Suppressor macrophage treated with lipopolysaccharide for 4 hours (primary cell): ENCODE measurements around the gene CEP112.
"Not testable (repeated sequence)": the region's sequence is repeated elsewhere in the genome, so short reads cannot be mapped to it uniquely, and the experiment has no call there.

Experiments used
- DNase-seq: peaks from one replicate; pipeline ENCODE4 v3.0.0-alpha.2; 2020

The CEP112 gene

GRCh38 chr17:65723431-65724151 is 468.3 kb downstream of the CEP112 start:
- DNase-seq, result no peak

GRCh38 chr17:65718601-65719000 is 473.3 kb downstream of the CEP112 start:
- no peak for DNase-seq

DNA sequence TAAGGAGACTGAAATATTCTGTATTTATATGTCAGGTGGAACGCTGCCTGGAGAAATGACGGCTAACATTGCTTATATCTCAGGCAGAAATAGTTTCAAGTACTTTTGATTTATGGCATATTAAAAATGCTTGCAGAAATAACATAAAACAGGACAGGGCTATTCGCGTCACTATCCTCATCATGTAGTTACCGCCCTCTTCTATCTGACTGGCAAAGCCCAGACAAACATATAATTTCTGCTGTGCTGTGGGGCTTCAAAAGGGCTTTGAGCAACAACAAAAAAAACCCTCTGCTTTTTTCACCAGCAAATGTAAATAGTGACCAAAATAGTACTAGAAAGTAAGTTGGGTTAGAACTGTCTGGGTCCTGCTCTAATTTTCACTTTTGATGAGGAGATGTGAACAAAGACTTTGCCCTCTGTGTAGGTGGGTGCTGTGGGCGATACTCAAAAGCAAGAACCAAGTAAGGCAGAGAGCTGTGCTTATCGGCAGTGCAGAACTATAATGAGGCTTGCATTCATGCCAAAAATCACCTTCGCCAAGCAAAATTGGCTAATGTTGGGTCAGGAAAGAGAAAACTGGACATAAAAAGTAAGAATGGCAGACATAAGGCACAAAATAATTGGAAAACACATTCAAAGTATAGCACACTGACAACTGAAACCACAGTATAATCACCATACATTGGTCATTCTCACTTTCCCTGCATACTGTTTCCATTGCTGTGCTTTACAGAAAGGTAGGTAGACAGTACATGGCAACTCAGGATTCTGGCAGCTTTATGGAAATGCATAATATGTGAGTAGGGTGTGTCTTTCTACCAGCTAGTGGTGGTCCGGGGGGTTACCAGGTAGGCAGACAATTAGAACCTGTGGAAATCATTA is 479.3 kb downstream of the CEP112 start:
- no peak for DNase-seq

GRCh38 chr17:65711671-65712276 is 480.2 kb downstream of the CEP112 start:
- no peak for DNase-seq

GRCh38 chr17:65707780-65708179 is 484.2 kb downstream of the CEP112 start:
- DNase-seq, result no peak

DNA sequence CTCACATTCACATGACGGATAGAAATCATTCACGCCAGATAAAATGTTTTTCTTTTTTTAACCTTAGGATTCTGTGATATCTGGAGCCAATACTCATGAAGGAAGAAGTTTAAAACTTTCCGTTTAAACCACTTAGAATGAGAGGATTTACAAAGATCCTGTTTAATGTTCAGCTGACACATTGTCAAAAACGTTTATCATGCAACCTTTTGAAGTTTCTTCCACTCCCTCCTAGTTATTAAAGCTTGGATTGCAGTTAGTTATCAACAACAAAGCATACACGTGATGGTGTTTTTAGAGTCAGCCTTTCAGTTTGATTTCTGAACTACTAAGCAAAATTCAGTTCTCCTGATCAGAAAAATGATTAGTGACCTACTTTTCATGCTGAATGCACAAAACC is 487.2 kb downstream of the CEP112 start:
- DNase-seq, result no peak

DNA sequence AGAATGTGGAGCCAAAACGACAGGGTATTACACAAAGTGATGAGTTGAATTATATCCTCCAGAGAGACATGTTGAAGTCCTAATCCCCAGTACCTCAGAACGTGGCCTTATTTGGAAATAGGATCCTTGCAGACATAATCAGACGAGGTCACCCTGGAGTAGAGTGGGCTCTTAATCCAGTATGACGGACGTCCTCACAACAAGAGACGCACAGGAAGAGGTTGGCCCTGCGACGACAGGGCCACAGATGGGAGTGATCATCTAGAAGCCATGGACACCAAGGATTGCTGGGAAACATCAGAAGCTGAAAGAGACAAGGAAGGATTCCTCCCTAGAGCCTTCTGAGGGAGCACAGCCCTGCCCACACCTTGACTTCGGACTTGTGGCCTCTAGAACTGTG is 488.0 kb downstream of the CEP112 start:
- no peak for DNase-seq

GRCh38 chr17:65699459-65699858 is 492.5 kb downstream of the CEP112 start:
- no peak for DNase-seq

GRCh38 chr17:65698381-65699061 is 493.4 kb downstream of the CEP112 start:
- no peak for DNase-seq

- DNase-seq, result no peak
Measured at GRCh38 chr17:65697661-65698060, 494.3 kb downstream of the CEP112 start.

DNA sequence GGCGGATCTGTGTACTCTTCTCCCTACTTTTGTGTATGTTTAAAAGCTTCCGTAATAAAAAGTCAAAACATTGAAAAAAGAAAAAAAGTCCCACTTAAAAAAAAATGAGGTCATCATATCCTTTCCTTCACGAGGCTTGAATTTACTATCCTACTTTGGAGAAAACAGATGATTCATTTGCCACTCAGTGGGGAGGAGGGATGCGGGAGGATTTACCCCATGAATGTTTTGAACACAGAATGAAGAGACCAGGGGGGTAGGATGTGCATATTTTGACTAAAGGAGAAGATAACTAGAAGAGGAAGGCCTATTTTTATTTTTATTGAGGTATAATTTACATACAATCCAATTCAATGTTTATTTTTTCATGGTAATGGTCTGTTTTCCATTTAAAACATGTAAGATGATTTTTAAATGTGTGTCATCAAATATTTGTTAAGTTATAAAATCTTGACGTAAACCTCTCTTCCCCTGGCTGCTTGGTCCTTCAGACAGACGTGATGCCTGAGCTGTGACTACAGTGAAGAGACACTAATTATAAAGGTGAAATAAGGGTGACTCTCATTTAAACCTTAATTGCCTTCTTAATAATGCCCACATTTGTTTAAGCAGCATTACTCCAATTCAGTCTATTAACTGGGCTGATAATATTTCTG is 495.1 kb downstream of the CEP112 start:
- no peak for DNase-seq

DNA sequence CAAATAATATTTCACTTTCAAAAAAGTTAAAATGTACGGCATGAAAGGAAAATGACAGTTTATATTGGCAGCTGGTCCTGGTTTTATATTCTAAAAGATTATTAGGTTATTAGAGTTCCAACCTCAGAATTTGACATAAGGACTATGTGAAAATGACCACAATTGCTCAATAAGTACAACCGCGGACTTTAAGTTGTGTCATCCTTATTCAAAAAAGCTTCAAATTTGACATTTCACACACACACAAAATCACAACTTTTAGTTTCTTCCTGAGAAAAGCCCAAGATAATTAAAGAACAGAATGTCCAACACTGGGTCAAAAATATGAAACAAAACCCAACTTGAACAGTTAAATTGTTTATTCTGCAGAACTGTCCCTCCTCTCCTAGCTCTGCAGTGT is 497.3 kb downstream of the CEP112 start:
- DNase-seq, result no peak

DNA sequence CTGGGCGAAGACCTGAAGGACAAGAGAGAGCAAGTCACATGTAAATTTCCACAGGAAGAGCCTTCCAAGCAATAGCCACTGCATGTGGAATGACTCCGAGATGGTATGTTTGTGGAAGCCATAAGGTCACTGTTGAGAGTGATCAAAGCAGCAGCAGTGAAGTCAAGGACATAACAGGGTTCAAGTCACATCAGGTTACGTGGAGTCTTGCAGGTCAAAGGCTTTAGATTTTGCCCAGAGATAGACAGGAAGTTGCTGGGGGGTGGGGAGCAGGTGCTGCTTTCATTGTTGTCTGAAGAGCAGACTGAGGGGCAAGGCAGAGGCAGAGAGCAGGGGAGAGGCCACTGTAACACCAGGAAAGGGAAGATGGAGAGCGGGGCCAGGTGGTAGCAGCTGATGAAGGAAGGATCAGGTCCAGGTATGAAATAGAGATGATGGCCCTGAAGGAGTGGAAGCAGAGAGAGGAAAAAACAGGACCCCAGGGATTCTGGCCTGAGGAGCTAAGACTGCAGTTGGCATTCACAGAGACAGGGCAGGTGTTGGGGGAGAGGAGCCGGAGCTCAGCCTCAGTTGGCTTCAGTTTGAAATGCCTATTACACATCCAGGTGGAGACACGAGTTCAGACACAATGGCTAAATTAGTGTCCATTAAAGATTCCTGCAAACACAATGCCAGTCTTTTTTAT is 501.2 kb downstream of the CEP112 start:
- DNase-seq, result no peak

- no peak for DNase-seq
Measured at GRCh38 chr17:65688307-65688706, 503.6 kb downstream of the CEP112 start.

DNA sequence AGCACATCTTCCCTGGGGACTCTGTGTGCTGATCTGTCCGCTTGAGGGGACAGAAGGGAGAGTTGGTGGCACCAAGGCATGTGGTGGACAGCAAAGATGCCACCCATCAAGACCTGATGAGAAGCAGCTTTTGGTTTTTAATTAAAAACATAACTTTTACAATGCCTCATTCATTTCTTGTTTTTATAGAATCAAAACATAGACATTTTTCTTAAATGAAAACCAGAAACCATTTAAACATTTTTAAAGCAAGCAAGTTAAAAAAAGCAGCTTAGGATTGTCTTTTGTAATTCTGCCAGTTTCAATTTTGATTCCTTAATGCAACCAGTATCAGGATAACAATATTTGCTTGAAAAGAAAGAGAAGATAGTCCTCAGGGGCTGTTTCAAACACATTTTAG is 506.8 kb downstream of the CEP112 start:
- DNase-seq, result no peak

- DNase-seq, result no peak
Measured at GRCh38 chr17:65684631-65685030, 507.3 kb downstream of the CEP112 start.

- DNase-seq, result no peak
Measured at GRCh38 chr17:65683428-65683827, 508.5 kb downstream of the CEP112 start.

GRCh38 chr17:65681763-65682162 is 510.2 kb downstream of the CEP112 start:
- DNase-seq, result not testable (repeated sequence)

GRCh38 chr17:65679165-65679845 is 512.6 kb downstream of the CEP112 start:
- no peak for DNase-seq

- DNase-seq, result no peak
Measured at GRCh38 chr17:65678546-65678945, 513.4 kb downstream of the CEP112 start.

DNA sequence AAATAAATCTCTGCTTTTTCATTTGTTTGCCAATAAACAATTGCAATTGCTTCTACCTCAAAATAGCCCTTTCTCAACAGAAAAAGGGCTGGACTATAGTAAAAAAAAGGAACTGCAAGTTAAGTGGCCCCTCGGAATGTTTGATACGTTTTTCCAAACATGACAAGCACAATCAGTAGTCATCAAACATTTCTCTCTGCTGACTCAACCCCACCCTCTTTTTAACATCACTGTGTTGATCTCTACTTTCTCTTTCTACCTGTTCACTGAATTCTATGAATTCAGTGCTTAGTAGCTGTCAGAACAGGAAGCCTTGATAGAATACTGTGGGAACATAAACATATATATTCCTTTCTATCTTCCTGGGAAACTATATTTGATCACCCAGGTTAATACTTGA is 514.0 kb downstream of the CEP112 start:
- DNase-seq, result no peak
